Liver (tissue), 3 donors: Measurements from ENCODE around the gene C12orf76.

Experiments used
- CTCF ChIP-seq: fragments of 150-350 bp; IDR thresholded peaks from 2 replicates; pipeline ENCODE4 v1.5.1; 2017; ENCODE audit warnings: improper control_type of control experiment, low read depth, low read length; ENCODE audit not compliant: missing input control
- GABPA ChIP-seq, 2 donors: IDR thresholded peaks in 1 of 2; conservative IDR thresholded peaks in 1 of 2; 2 replicates each; pipeline ENCODE4 v1.6.1; 2016; ENCODE audit warnings: antibody characterized with exemption in 2 of 2, mild to moderate bottlenecking in 1 of 2, moderate library complexity in 1 of 2
- JUND ChIP-seq, 2 donors: IDR thresholded peaks; 2 replicates each; pipeline ENCODE4 v1.6.1; 2016; ENCODE audit warnings: antibody characterized with exemption in 2 of 2
- TAF1 ChIP-seq: conservative IDR thresholded peaks from 2 replicates; pipeline ENCODE4 v1.6.1; 2016; ENCODE audit warnings: antibody characterized with exemption, mild to moderate bottlenecking
- TF ChIP-seq, protein P1 (sequence below): IDR thresholded peaks from 2 replicates; pipeline ENCODE4 v1.6.1; 2016; ENCODE audit warnings: antibody characterized with exemption
- TF ChIP-seq, protein P2 (sequence below): IDR thresholded peaks from 2 replicates; pipeline ENCODE4 v1.6.1; 2016; ENCODE audit warnings: antibody characterized with exemption, mild to moderate bottlenecking
- donor health status: healthy.
- donor health status: healthy.

DNA sequence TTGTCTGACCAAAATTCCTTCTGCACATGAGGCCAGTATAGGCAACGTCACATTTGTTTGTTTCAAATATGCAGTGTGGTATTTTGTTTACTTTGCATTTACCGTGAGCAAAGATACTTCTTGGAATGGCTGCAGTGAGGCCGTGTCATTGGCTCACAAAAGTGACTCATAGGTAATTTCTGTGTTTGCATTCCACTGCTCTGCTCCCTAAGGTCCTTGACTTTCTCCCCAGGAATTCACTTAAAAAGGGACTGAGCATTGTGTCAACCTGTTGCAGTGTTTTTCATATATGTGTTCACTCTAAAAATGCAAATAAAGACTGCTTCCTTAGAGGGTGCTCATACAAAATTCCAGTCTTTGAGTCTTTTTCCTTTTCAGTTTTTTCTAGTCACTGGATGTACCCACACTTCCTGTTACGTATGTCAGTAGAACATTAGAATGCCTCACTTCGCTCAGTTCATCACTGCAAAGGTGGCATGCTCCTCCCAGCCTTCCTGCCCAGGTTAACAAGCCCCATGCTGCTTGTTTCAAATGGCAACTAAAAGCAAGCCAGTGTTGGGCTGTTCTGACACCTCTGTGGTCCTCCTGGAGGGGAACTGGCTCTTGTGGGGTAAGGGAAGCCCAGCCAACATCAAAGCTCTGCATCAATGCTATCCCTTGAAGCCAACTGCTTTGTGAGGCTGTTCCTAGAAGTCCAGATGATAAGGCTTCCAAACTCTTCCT, 9.1 kb downstream of the C12orf76 start:
- TF ChIP-seq CTCF (no peak), TAF1 (no peak), GABPA (IDR thresholded peaks at IDR 0.05 in 1 of 2, conservative IDR thresholded peaks at IDR 0.05 in 1 of 2) (no peak), JUND (IDR thresholded peaks at IDR 0.05) (peak; percentile 78 to 83)
- TF ChIP-seq, protein P1, sequence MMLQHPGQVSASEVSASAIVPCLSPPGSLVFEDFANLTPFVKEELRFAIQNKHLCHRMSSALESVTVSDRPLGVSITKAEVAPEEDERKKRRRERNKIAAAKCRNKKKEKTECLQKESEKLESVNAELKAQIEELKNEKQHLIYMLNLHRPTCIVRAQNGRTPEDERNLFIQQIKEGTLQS: peak; percentile 56
- TF ChIP-seq, protein P2, sequence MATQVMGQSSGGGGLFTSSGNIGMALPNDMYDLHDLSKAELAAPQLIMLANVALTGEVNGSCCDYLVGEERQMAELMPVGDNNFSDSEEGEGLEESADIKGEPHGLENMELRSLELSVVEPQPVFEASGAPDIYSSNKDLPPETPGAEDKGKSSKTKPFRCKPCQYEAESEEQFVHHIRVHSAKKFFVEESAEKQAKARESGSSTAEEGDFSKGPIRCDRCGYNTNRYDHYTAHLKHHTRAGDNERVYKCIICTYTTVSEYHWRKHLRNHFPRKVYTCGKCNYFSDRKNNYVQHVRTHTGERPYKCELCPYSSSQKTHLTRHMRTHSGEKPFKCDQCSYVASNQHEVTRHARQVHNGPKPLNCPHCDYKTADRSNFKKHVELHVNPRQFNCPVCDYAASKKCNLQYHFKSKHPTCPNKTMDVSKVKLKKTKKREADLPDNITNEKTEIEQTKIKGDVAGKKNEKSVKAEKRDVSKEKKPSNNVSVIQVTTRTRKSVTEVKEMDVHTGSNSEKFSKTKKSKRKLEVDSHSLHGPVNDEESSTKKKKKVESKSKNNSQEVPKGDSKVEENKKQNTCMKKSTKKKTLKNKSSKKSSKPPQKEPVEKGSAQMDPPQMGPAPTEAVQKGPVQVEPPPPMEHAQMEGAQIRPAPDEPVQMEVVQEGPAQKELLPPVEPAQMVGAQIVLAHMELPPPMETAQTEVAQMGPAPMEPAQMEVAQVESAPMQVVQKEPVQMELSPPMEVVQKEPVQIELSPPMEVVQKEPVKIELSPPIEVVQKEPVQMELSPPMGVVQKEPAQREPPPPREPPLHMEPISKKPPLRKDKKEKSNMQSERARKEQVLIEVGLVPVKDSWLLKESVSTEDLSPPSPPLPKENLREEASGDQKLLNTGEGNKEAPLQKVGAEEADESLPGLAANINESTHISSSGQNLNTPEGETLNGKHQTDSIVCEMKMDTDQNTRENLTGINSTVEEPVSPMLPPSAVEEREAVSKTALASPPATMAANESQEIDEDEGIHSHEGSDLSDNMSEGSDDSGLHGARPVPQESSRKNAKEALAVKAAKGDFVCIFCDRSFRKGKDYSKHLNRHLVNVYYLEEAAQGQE: no peak
